CD8-positive, alpha-beta memory T cell (primary cell): ENCODE measurements around the gene ZNF799. TPM values are rescaled to one million over a fixed set of nuclear protein-coding genes. Genes with fewer than 3 reads are reported as not detected.
A peak's percentile ranks its signal among the peaks of the same experiment; 100 is the strongest.

ENCODE experiments used
- CTCF ChIA-PET: fragments of 350-600 bp; sonication (Branson Sonifier 250); formaldehyde crosslinking; loops from one replicate; lab custom pipeline; 2021; ENCODE audit warnings: antibody characterized with exemption; lab: Charles Lee
- POLR2A ChIA-PET: fragments of 350-600 bp; sonication (Branson Sonifier 250); formaldehyde crosslinking; loops from one replicate; lab custom pipeline; 2021; ENCODE audit warnings: antibody characterized with exemption; lab: Charles Lee
- DNase-seq, 5 donors: peaks; one replicate each; pipeline versions ENCODE4 v3.0.0 to v3.0.0-alpha.2; 2020 to 2022; ENCODE audit warnings: mixed read lengths in 1 of 5
- H3K27ac ChIP-seq: one replicate; pipeline ENCODE4 v1.7.0; 2013; ENCODE audit warnings: low read depth, mild to moderate bottlenecking, low read length, moderate library complexity
- H3K27me3 ChIP-seq: 2 replicates; pipeline ENCODE4 v1.7.0; 2013; ENCODE audit warnings: low read length, mild to moderate bottlenecking; ENCODE audit not compliant: insufficient read depth, poor library complexity, severe bottlenecking
- H3K36me3 ChIP-seq: 2 replicates; pipeline ENCODE4 v1.7.0; 2013; ENCODE audit warnings: mild to moderate bottlenecking, low read length, moderate library complexity; ENCODE audit not compliant: insufficient read depth
- H3K4me1 ChIP-seq: 2 replicates; pipeline ENCODE4 v1.7.0; 2013; ENCODE audit warnings: mild to moderate bottlenecking, low read length, moderate library complexity; ENCODE audit not compliant: insufficient read depth
- H3K4me3 ChIP-seq: 2 replicates; pipeline ENCODE4 v1.7.0; 2013; ENCODE audit warnings: mild to moderate bottlenecking, low read length
- H3K9me3 ChIP-seq: 2 replicates; pipeline ENCODE4 v1.7.0; 2013; ENCODE audit warnings: mild to moderate bottlenecking, low read length
- H3K27ac Mint-ChIP-seq, 8 donors: one replicate each; pipeline ENCODE4 v1.8.0; 2020 to 2021; ENCODE audit warnings: mixed read lengths in 8 of 8, mild to moderate bottlenecking in 6 of 8, inconsistent platforms in 3 of 8, moderate library complexity in 3 of 8
- H3K27me3 Mint-ChIP-seq, 2 donors: one replicate each; pipeline ENCODE4 v1.8.0; 2020 to 2021; ENCODE audit warnings: mixed read lengths in 2 of 2, mild to moderate bottlenecking in 1 of 2, moderate library complexity in 1 of 2
- H3K36me3 Mint-ChIP-seq, 3 donors: one replicate each; pipeline ENCODE4 v1.8.0; 2020 to 2021; ENCODE audit warnings: mixed read lengths in 3 of 3, inconsistent platforms in 1 of 3, mild to moderate bottlenecking in 1 of 3
- H3K4me1 Mint-ChIP-seq, 3 donors: one replicate each; pipeline ENCODE4 v1.8.0; 2020 to 2021; ENCODE audit warnings: mixed read lengths in 3 of 3, inconsistent platforms in 1 of 3, mild to moderate bottlenecking in 1 of 3
- H3K4me3 Mint-ChIP-seq, 7 donors: one replicate each; pipeline ENCODE4 v1.8.0; 2020 to 2021; ENCODE audit warnings: mixed read lengths in 7 of 7, mild to moderate bottlenecking in 6 of 7, moderate library complexity in 4 of 7, inconsistent platforms in 2 of 7
- H3K9me3 Mint-ChIP-seq, 5 donors: one replicate each; pipeline ENCODE4 v1.8.0; 2020 to 2022; ENCODE audit warnings: mixed read lengths in 5 of 5, mild to moderate bottlenecking in 3 of 5, moderate library complexity in 2 of 5, inconsistent platforms in 1 of 5
- polyA plus RNA-seq: library from polyadenylated mRNA; unstranded; fragments of 300-500 nt; fragmentation: Illumina TruSeq; gene quantifications from one replicate; pipeline ENCODE4 v1.2.3, GENCODE V29; 2021
- total RNA-seq, 2 experiments: library from RNA; stranded (reverse); gene quantifications; one replicate each; pipeline ENCODE4 v1.2.3, GENCODE V29; 2021

Gene ZNF799
- total and polyA plus RNA-seq, 3 experiments from 2014 or later: 3.6 to 7.2 (median 3.6) TPM

- Histone ChIP-seq H3K36me3 (peaks cover 5% of the 10 kb centered on the region), H3K4me1 (no peaks in the 10 kb centered on the region), H3K27me3 (no peaks in the 10 kb centered on the region), H3K9me3 (peaks cover 24% of the 10 kb centered on the region), H3K4me3 (no peak overlapping the region), H3K27ac (no peak overlapping the region)
- Mint-ChIP-seq H3K4me3 (no peak overlapping the region), H3K27me3 (no peaks in the 10 kb centered on the region), H3K27ac (no peak overlapping the region), H3K4me1 (no peaks in the 10 kb centered on the region), H3K36me3 (peaks cover 8 to 67% (median 29%) of the 10 kb centered on the region in 3 donors), H3K9me3 (peaks cover 20 to 71% (median 47%) of the 10 kb centered on the region in 5 donors)
- ChIA-PET POLR2A (interaction anchor here (0.5 kb wide), 1 partner anchor 80 kb away, joined by 3 read pairs; no protein-coding TSS in a partner anchor), CTCF (no interaction called here)
- DNase-seq: peak in 2 of 5 donors; percentile 15 to 53
Observed at GRCh38 chr19:12346896-12347295, 54.2 kb downstream of the ZNF799 start.

DNA sequence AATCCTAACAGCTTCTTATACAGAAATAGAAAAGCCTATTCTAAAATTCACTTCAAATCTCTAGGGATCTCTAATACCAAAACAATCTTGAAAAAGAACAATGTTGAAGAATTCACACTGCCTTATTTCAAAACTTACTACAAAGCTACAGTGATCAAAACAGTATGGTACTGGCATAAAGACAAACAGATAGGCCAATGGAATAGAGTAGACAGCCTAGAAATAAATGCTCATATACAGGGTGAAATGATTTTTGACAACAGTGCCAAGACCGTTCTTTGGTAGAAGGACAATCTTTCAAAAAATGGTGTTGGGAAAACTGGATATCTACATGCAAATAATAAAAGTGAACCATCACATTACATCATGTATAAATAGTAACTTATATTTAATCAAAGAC lies 55.9 kb downstream of the ZNF799 start:
- no peaks in the 10 kb centered on the region for H3K27me3 ChIP-seq
- ChIA-PET POLR2A (no interaction called here), CTCF (no interaction called here)
- H3K27ac Mint-ChIP-seq: no peak overlapping the region
- DNase-seq: no peak
- peaks cover 0 to 2% of the 10 kb centered on the region in 2 donors for H3K27me3 Mint-ChIP-seq
- no peak overlapping the region for H3K27ac ChIP-seq
- H3K36me3 ChIP-seq: no peaks in the 10 kb centered on the region
- H3K4me1 Mint-ChIP-seq: no peaks in the 10 kb centered on the region
- H3K9me3 ChIP-seq: peaks cover 14% of the 10 kb centered on the region
- peaks cover 8 to 64% (median 37%) of the 10 kb centered on the region in 5 donors for H3K9me3 Mint-ChIP-seq
- H3K4me1 ChIP-seq: no peaks in the 10 kb centered on the region
- no peak overlapping the region for H3K4me3 Mint-ChIP-seq
- no peak overlapping the region for H3K4me3 ChIP-seq
- H3K36me3 Mint-ChIP-seq: peaks cover 0 to 59% (median 14%) of the 10 kb centered on the region in 3 donors

Other genes starting within 250 kb of the ZNF799 start
- 1 to 10 TPM; 3.3 to 3.8 TPM for gene ZNF625, start 244.5 kb downstream of the ZNF799 start, total RNA-seq
- gene ZNF625, start 244.5 kb downstream of the ZNF799 start, polyA plus RNA-seq: 0.39 TPM
- 10 to 100 TPM; 13.0 to 16.0 TPM for gene ZNF136, start 238.2 kb downstream of the ZNF799 start, total RNA-seq
- gene ZNF136, start 238.2 kb downstream of the ZNF799 start, polyA plus RNA-seq: 17.4 TPM
- 10 to 100 TPM; 12.3 to 12.6 TPM for gene ZNF44, start 106.4 kb downstream of the ZNF799 start, total RNA-seq
- gene ZNF44, start 106.4 kb downstream of the ZNF799 start, polyA plus RNA-seq: 27.8 TPM
- gene ZNF563, start 67.6 kb downstream of the ZNF799 start, total RNA-seq: 1 to 10 TPM; 2.8 to 3.5 TPM
- gene ZNF563, start 67.6 kb downstream of the ZNF799 start, polyA plus RNA-seq: 3.5 TPM
- 1 to 10 TPM; 2.2 to 2.5 TPM for gene ZNF442, start 35.6 kb downstream of the ZNF799 start, total RNA-seq
- gene ZNF442, start 35.6 kb downstream of the ZNF799 start, polyA plus RNA-seq: 1.1 TPM
- 1 to 10 TPM; 4.2 to 4.6 TPM for gene ZNF443, start 39.8 kb upstream of the ZNF799 start, total RNA-seq
- 2.5 TPM for gene ZNF443, start 39.8 kb upstream of the ZNF799 start, polyA plus RNA-seq
- gene ZNF709, start 83.5 kb upstream of the ZNF799 start, total RNA-seq: 1 to 10 TPM; 2.5 TPM
- 1.1 TPM for gene ZNF709, start 83.5 kb upstream of the ZNF799 start, polyA plus RNA-seq
- 1 to 10 TPM; 7.4 to 8.0 TPM for gene ZNF564, start 150.2 kb upstream of the ZNF799 start, total RNA-seq
- 16.7 TPM for gene ZNF564, start 150.2 kb upstream of the ZNF799 start, polyA plus RNA-seq
- 1 to 10 TPM; 8.0 to 8.4 TPM for gene ZNF490, start 209.5 kb upstream of the ZNF799 start, total RNA-seq
- gene ZNF490, start 209.5 kb upstream of the ZNF799 start, polyA plus RNA-seq: 6.9 TPM
- 10 to 100 TPM; 23.6 to 23.8 TPM for gene ZNF791, start 209.6 kb upstream of the ZNF799 start, total RNA-seq
- gene ZNF791, start 209.6 kb upstream of the ZNF799 start, polyA plus RNA-seq: 21.3 TPM